Activated T-cell treated with anti-CD3 and anti-CD28 coated beads for 1 hour (primary cell): ENCODE measurements around the gene TJP1.
"Not testable (repeated sequence)": the region's sequence is repeated elsewhere in the genome, so short reads cannot be mapped to it uniquely, and the experiment has no call there.

Experiments
- DNase-seq: peaks from one replicate; pipeline ENCODE4 v3.0.0-alpha.2; 2020; ENCODE audit warnings: low read depth

TJP1 gene

GRCh38 chr15:29799859-29800258 is 22.4 kb downstream of the TJP1 start:
- DNase-seq = no peak

DNA sequence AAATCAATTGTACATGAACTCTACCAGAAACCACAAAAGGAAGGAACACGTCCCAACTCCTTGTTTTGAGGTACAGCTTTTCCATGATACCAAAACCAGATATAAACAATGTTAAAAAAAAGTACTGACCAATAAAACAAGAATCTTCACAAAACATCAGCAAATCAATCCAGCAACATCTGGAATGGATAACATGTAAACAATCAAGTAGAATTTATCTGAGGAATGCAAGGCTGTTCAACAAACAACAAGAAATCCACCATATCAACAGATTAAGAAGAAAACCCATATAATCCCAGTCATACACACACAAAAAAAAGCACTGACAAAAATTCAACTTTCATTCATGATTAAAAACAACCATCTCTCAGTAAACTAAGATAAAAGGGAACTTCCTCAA is 26.7 kb downstream of the TJP1 start:
- no peak for DNase-seq

DNA sequence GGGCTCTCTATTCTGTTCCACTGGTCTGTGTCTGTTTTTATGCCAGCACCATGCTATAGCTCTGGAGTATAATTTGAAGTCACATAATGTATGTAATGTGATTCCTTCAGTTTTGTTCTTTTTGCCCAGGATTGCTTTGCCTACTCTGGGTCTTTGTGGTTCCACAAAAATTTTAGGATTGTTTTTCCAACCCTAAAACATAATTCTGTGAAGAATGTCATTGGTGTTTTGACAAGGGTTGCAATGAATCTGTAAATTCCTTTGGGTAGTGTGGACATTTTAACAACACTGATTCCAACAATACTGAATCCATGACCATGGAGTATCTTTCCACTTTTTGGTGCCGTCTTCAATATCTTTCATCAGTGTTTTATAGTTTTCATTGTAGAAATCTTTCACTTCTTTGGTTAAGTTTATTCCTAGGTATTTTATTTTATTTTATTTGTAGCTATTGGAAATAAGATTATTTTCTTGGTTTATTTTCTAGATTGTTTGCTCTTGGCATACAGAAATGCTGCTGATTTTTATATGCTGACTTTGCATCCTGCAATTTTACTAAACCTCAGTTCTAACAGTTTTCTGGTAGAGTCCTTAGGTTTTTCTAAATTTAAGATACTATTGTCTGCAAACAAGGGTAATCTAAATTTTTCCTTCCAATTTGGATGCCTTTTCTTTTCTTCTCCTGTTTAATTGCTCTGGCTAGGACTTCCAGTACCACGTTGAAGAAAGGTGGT is 29.7 kb downstream of the TJP1 start:
- no peak for DNase-seq

- no peak for DNase-seq
Observed at GRCh38 chr15:29790607-29791006, 31.7 kb downstream of the TJP1 start.

DNA sequence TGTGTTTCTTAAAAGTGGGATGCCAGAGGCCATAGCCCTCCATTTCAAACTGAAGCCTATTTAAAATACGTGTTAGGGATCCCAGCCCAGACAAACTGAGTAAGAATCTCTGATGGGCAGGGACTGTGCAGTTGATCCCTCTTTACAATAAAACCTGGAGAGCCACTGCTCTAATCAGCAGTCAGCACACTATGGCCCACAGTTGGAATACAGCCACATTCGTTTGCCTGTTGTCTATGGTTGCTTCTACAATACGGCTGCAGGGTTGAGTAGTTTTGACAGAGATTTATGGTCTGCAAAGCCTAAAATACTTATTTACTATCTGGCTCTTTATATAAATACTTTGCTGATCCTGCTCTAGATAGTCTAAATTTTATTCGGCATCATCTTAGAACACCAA is 32.4 kb downstream of the TJP1 start:
- no peak for DNase-seq

GRCh38 chr15:29788433-29789034 is 33.7 kb downstream of the TJP1 start:
- no peak for DNase-seq

- no peak for DNase-seq
Observed at GRCh38 chr15:29787767-29788166, 34.5 kb downstream of the TJP1 start.

GRCh38 chr15:29785642-29786041 is 36.6 kb downstream of the TJP1 start:
- no peak for DNase-seq

- DNase-seq = no peak
Observed at GRCh38 chr15:29785136-29785535, 37.1 kb downstream of the TJP1 start.

DNA sequence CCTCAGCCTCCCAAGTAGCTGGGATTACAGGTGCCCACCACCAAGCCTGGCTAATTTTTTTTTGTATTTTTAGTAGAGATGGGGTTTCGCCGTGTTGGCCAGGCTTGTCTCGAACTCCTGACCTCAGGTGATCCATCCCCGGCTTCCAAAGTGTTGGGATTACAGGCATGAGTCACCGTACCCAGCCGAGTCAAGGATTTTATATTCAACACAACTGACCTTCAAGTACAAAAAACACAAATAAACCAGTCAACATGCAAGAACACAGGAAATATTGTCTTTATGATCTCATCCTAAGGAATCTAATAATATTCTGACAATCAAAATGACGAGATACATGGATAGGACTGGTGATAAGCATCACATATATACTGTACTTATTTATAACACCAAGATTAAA is 37.9 kb downstream of the TJP1 start:
- no peak for DNase-seq

DNA sequence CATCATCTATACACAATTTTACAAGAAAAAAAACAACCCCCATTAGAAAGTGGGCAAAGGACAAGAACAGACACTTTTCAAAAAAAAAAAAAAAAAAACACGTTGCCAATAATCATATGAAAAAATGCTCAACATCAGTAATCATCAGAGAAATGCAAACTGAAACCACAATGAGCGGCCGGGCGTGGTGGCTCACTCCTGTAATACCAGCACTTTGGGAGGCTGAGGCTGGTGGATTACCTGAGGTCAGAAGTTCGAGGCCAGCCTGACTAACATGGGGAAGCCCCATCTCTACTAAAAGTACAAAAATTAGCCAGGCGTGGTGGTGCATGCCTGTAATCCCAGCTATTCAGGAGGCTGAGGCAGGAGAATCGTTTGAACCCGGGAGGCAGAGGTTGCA is 39.5 kb downstream of the TJP1 start:
- not testable (repeated sequence) for DNase-seq

DNA sequence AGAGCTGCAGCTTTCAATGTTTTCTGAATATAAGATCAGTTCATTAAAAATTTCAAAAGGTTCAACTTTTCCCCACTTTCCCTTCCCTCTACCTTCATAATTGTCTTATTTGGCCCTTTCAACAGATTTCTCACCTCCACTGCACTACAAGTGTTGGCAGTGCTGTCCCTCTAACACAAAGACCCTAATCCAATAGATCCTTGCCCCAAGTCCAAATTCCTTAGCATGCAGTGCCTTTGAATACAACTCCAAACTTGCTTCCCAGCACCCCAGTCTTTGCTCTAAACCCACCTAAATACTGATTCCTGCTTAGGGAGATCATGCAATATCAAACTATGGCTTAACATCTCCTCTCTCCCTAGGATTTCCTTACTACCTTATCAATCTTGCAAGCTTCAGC is 43.9 kb downstream of the TJP1 start:
- no peak for DNase-seq

DNA sequence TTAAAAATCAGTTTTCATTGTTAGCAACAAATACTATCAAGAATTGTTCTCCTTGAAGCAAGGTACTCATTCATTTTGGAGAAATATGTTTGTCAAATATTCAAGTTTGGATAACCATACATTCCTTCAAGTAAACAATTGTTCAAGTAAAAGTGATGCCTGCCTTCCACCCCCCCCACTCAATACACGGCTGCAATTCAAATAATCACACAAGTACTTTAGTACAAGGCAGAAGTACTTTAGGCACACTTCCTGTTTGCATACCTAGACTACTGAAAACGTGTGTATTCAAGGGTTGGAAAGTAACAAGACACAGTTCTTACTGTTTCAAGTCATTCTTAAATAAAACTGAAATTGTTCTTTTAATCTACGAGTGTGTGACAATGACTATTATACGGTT is 45.4 kb downstream of the TJP1 start:
- DNase-seq = no peak

GRCh38 chr15:29774900-29775299 is 47.4 kb downstream of the TJP1 start:
- DNase-seq = no peak

- no peak for DNase-seq
Observed at GRCh38 chr15:29773816-29774215, 48.5 kb downstream of the TJP1 start.

DNA sequence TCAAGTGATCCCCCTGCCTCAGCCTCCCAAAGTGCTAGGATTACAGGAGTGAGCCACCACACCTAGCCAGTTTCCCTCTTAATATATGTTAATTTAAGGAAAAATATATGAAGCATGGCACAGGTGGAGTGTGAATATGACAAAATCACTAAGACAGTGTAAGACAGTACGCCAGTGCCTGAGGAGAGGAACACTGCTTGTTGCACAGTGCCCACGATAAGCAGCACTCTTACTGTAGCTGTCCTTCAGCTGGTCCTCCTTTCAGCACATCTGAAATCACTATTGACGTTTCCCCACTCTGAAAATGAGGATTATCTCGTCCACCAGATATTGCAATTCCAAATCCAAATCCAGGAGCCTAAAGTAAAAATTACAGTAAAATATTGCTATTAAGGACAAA is 49.3 kb downstream of the TJP1 start:
- DNase-seq = no peak

DNA sequence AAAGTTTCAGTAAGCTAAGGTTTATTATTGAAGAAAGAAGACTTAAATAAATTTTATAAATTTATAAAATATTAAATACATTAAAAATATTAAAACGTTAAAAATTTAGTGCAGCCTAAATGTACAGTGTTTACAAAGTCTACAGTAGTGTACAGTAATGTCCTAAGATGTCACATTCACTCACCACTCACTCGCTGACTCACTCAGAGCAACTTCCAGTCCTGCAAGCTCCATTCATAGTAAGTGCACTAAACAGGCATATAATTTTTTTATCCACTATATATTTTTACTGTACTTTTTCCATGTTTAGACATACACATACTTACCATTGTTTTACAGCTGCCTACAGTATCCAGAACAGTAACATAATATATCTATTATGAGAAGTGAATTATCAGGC is 51.5 kb downstream of the TJP1 start:
- no peak for DNase-seq

DNA sequence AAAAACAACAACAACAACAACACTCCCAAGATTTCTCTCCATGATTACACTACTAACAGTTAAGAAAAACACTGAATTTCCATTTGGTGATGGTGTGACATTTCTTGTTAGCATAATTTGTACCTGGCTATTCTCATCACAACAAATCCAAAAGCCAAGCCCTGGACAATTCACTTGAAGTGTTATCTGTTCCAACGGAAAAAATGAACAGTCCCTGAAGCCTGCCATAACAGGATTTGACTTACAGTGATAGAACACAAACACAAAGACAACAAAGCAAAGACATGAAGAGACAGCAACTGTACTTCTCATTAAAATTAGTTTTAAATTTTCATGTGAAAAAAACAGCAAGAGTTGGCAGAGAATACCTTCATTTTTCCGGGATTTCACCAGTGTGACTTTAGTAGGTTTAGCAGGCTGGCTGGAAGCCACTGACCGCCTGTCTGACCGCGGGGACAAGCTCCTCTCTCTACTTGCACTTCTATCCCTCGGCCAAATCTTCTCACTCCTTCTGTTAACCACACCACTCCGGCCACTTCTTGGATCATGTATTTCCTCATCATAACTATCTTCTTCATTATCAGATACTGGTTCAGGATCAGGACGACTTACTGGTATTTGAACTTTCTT is 56.3 kb downstream of the TJP1 start:
- DNase-seq = no peak

DNA sequence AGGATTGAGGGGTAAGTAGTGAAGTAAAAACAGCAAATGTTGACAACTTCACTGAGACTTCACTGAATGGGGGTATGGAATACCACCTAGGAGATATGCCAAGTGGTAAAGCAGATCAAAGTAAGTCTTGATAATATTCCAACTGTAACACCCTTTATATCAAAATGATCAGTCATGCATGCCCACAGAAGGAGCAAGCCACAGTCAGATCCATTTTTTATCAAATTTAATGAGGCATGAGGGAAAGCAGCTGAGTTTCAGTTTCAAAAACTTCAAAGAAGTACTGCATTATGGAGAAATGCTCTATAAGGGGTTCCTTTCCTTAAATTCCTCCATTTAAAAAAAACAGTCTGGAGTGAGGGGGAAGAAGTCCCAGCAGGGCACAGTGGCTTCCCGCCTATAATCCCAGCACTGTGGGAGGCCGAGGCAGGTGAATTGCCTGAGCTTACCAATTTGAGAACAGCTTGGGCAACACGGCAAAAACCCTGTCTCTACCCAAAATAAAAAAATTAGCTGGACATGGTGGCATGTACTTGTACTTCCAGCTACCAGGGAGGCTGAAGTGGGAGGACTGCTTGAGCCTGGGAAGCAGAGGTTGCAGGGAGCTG is 56.9 kb downstream of the TJP1 start:
- no peak for DNase-seq

GRCh38 chr15:29759596-29759995 is 62.7 kb downstream of the TJP1 start:
- DNase-seq = no peak

DNA sequence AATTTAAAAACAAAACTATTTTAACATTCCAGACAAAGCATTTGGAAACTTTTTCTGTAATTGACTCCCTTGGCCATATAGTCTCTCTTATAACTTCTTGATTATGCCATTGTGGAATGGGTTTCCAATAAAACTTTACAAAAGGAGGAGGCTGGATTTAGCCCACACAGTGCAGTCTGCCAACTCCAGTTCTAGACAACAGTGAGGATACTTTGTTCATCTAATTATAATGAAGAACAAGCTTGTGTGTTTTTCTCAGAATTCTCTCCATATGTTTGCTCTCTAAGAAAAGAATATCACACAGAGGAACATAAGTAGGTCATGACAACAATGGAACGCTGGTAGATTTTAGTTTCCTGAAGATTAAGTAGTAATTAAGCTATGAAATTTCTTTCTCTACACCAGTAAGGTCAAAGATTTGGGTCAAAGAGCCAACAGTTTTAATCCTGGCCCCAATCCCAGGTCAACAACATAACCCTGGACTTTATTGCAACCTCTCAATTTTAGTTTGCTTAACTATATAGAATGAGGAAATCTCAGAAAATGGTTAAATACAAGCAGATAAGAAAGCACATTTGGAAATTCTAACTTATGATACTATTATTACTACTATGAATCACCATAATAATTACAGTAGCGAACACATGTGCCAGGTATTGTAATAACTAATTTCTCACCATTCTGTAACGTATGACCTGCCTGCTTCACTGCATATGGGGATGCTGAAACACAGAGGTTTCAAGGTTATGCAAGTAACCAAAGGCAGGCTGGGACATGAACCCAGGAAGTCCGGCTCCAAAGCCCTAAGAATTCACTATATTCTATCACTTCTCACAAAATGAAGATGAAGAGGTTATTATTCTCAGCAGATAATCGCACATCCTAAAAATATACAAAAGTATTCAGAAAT is 65.7 kb downstream of the TJP1 start:
- DNase-seq = no peak

DNA sequence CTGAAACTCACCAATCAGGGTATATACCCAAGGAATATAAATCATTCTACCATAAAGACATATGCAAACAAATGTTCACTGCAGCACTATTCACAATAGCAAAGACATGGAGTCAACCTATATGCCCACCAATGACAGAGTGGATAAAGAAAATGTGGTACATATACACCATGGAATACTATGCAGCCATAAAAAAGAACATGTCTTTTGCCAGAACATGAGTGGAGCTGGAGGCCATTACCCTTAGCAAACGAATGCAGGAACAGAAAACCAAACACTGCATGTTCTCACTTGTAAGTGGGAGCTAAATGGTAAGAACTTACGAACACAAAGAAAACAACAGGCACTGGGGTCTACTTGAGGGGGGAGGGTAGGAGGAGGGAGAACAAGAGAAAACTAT is 68.3 kb downstream of the TJP1 start:
- DNase-seq = not testable (repeated sequence)
